GM12878 (cell line): Measurements from ENCODE around the gene C2CD5. TPM values are rescaled to one million over a fixed set of nuclear protein-coding genes. Genes with fewer than 3 reads are reported as not detected.

Experiments used
- ATAC-seq: fragments of 200-7000 bp; cut with Tn5 transposase; 3 replicates; pipeline ENCODE4 v1.9.1; 2020; ENCODE audit warnings: mild to moderate bottlenecking, moderate library complexity
- BruUV-seq: library from RNA; stranded (reverse); fragments of 400-500 nt; replicated peaks from 2 replicates; lab custom pipeline; 2021; lab: Mats Ljungman, UMichigan
- CTCF ChIA-PET: fragments of 300-600 bp; sonication (Branson Sonifier 250); formaldehyde crosslinking; extraction: SDS; loops from one replicate; lab custom pipeline; 2021; ENCODE audit warnings: inconsistent platforms; lab: Yijun Ruan, JAX
- POLR2A ChIA-PET: fragments of 350-600 bp; formaldehyde crosslinking; extraction: SDS; loops from one replicate; lab custom pipeline; 2021; ENCODE audit warnings: inconsistent platforms; lab: Charles Lee
- RAD21 ChIA-PET: fragments of 300-600 bp; sonication (Branson Sonifier 250); formaldehyde crosslinking; loops from one replicate; lab custom pipeline; 2023; ENCODE audit warnings: antibody characterized with exemption; ENCODE audit not compliant: unreplicated experiment; lab: Charles Lee
- SMC1A ChIA-PET: fragments of 300-600 bp; sonication (Branson Sonifier 250); formaldehyde crosslinking; loops from one replicate; lab custom pipeline; 2023; ENCODE audit not compliant: unreplicated experiment, uncharacterized antibody; lab: Charles Lee
- DNase-seq: peaks from one replicate; pipeline ENCODE4 v3.0.0-alpha.2; 2011; ENCODE audit warnings: low read depth, low spot score
- FAIRE-seq: peaks from 3 replicates; lab custom pipeline; 2011; peaks lifted over from hg19 to GRCh38; lab: Jason Lieb, UNC
- H2AFZ ChIP-seq: 2 replicates; pipeline ENCODE4 v1.6.0; 2011; ENCODE audit warnings: low read depth, low read length, control low read depth; ENCODE audit not compliant: control insufficient read depth
- H3K27ac ChIP-seq: 2 replicates; pipeline ENCODE4 v1.5.1; 2011; ENCODE audit warnings: control low read depth; ENCODE audit not compliant: control insufficient read depth, insufficient read depth
- H3K27me3 ChIP-seq, 2 experiments: replicated peaks in 1 of 2; 2 replicates each; pipeline versions ENCODE4 v1.6.0 to v1.6.1; 2011; ENCODE audit warnings: low read length in 1 of 2; ENCODE audit not compliant: control insufficient read depth in 2 of 2, insufficient read depth in 2 of 2
- H3K36me3 ChIP-seq, 2 experiments: 2 replicates each; pipeline ENCODE4 v1.5.1; 2011; ENCODE audit warnings: low read length in 1 of 2; ENCODE audit not compliant: control insufficient read depth in 2 of 2, insufficient read depth in 2 of 2
- H3K4me1 ChIP-seq: 2 replicates; pipeline ENCODE4 v1.6.1; 2011; ENCODE audit warnings: mild to moderate bottlenecking, low read length, moderate library complexity, mixed read lengths; ENCODE audit not compliant: control insufficient read depth, insufficient read depth
- H3K4me2 ChIP-seq: 2 replicates; pipeline ENCODE4 v1.6.0; 2011; ENCODE audit warnings: control low read depth; ENCODE audit not compliant: control insufficient read depth, insufficient read depth
- H3K4me3 ChIP-seq: fragments of 200-600 bp; sonication (generic); 2 replicates; pipeline ENCODE4 v1.5.1; 2016
- H3K79me2 ChIP-seq: 2 replicates; pipeline ENCODE4 v1.6.0; 2011; ENCODE audit warnings: low read length; ENCODE audit not compliant: control insufficient read depth, insufficient read depth
- H3K9ac ChIP-seq: 2 replicates; pipeline ENCODE4 v1.8.0; 2011; ENCODE audit warnings: low read length, control low read depth, mixed read lengths; ENCODE audit not compliant: control insufficient read depth, insufficient read depth
- H3K9me3 ChIP-seq: replicated peaks from 3 replicates; pipeline ENCODE4 v1.5.1; 2011; ENCODE audit warnings: mild to moderate bottlenecking, low read length; ENCODE audit not compliant: control insufficient read depth, insufficient read depth
- H4K20me1 ChIP-seq: 2 replicates; pipeline ENCODE4 v1.6.0; 2011; ENCODE audit not compliant: control insufficient read depth, insufficient read depth
- BHLHE40 ChIP-seq, 2 experiments: fragments of 450-650 bp in 1 of 2; IDR thresholded peaks; 2 replicates each; pipeline ENCODE4 v1.6.1; 2011 to 2017; ENCODE audit warnings: low read depth in 2 of 2, borderline replicate concordance in 1 of 2, improper control_type of control experiment in 1 of 2, low read length in 1 of 2, mild to moderate bottlenecking in 1 of 2
- CBX3 ChIP-seq: fragments of 200-600 bp; sonication (generic); IDR thresholded peaks from 2 replicates; pipeline ENCODE4 v1.6.1; 2016; ENCODE audit warnings: low read depth, borderline replicate concordance
- CTCF ChIP-seq, 3 experiments: IDR thresholded peaks in 2 of 3; conservative IDR thresholded peaks in 1 of 3; 2 replicates each; pipeline ENCODE4 v1.5.1; 2011; ENCODE audit warnings: low read depth in 3 of 3, low read length in 3 of 3, mild to moderate bottlenecking in 3 of 3, control low read depth in 2 of 3, moderate library complexity in 2 of 3, inconsistent platforms in 1 of 3, mixed read lengths in 1 of 3; ENCODE audit not compliant: control insufficient read depth in 2 of 3, insufficient read depth in 1 of 3; ENCODE audit errors: extremely low read depth in 1 of 3
- IKZF1 ChIP-seq: fragments of 450-650 bp; conservative IDR thresholded peaks from 2 replicates; pipeline ENCODE4 v1.6.1; 2017; ENCODE audit warnings: antibody characterized with exemption, mild to moderate bottlenecking
- IRF4 ChIP-seq: IDR thresholded peaks from 2 replicates; pipeline ENCODE4 v1.6.1; 2011; ENCODE audit warnings: low read depth, low read length
- PAX8 ChIP-seq: fragments of 450-650 bp; IDR thresholded peaks from 2 replicates; pipeline ENCODE4 v1.6.1; 2017; ENCODE audit warnings: mild to moderate bottlenecking, moderate library complexity
- PML ChIP-seq: IDR thresholded peaks from 2 replicates; pipeline ENCODE4 v1.6.1; 2012; ENCODE audit warnings: low read length, inconsistent platforms
- POLR2AphosphoS2 ChIP-seq: IDR thresholded peaks from 2 replicates; pipeline ENCODE4 v1.6.1; 2011; ENCODE audit warnings: low read depth, mild to moderate bottlenecking, low read length, improper control_type of control experiment, moderate library complexity
- POU2F2 ChIP-seq: IDR thresholded peaks from 3 replicates; pipeline ENCODE4 v1.6.1; 2011; ENCODE audit warnings: low read depth, mild to moderate bottlenecking, low read length, borderline replicate concordance
- RAD21 ChIP-seq: IDR thresholded peaks from 2 replicates; pipeline ENCODE4 v1.6.1; 2011; ENCODE audit warnings: mild to moderate bottlenecking, low read depth, low read length, moderate library complexity; ENCODE audit not compliant: insufficient read depth
- RB1 ChIP-seq: fragments of 450-650 bp; formaldehyde crosslinking; IDR thresholded peaks from 2 replicates; pipeline ENCODE4 v1.6.1; 2017; ENCODE audit warnings: mild to moderate bottlenecking, borderline replicate concordance
- RUNX3 ChIP-seq: IDR thresholded peaks from 2 replicates; pipeline ENCODE4 v1.6.1; 2012; ENCODE audit warnings: low read length, inconsistent platforms
- SMARCA5 ChIP-seq: fragments of 450-650 bp; IDR thresholded peaks from 2 replicates; pipeline ENCODE4 v1.6.1; 2017; ENCODE audit warnings: mild to moderate bottlenecking
- SMC3 ChIP-seq: IDR thresholded peaks from 2 replicates; pipeline ENCODE4 v1.6.1; 2011; ENCODE audit warnings: low read length, improper control_type of control experiment, borderline replicate concordance
- SPI1 ChIP-seq: IDR thresholded peaks from 2 replicates; pipeline ENCODE4 v1.6.1; 2011; ENCODE audit warnings: low read depth, mild to moderate bottlenecking, low read length, moderate library complexity, borderline replicate concordance; ENCODE audit not compliant: insufficient read depth
- YY1 ChIP-seq: IDR thresholded peaks from 2 replicates; pipeline ENCODE4 v1.6.1; 2011; ENCODE audit warnings: low read depth, mild to moderate bottlenecking, low read length
- WGBS: methylation state at CpG from one replicate; pipeline ENCODE4 v1.1.6; 2016; ENCODE audit warnings: low lambda C conversion rate; ENCODE audit not compliant: insufficient replicate concordance, insufficient coverage; ENCODE audit errors: missing lambda C conversion rate; 5-methylcytosine and 5-hydroxymethylcytosine counted together
- in situ Hi-C: fragments of 300-500 bp; cut with MboI; formaldehyde crosslinking; loops from 9 replicates; pipeline ENCODE4 v1.14.3; 2018; ENCODE audit warnings: mixed read lengths
- intact Hi-C: fragments of 100-400 bp; cut with micrococcal nuclease; formaldehyde crosslinking; loops from one replicate; pipeline ENCODE4 v1.14.2; 2022; ENCODE audit not compliant: unreplicated experiment
- polyA plus RNA-seq, 11 experiments: library from polyadenylated mRNA; depleted of rRNA in 4 of 11; unstranded in 6 of 11; stranded (reverse) in 5 of 11; fragments of >200 nt; fragmentation: Nextera tagmentation in 4 of 11; fragmentation: Illumina TruSeq in 1 of 11; extraction: Ambion mirVana in 4 of 11; extraction: Trizol in 1 of 11; gene quantifications; 1 replicate in 1 of 11; 2 replicates in 10 of 11; pipeline versions ENCODE4 v1.2.1 to v1.2.3, GENCODE V29; 2011 to 2016; ENCODE audit warnings: inconsistent platforms in 2 of 11, missing spikeins in 2 of 11, low read depth in 1 of 11
- total RNA-seq, 4 experiments: library from RNA; depleted of rRNA in 3 of 4; stranded (reverse); fragments of >200 nt in 3 of 4; fragmentation: Illumina TruSeq in 1 of 4; extraction: Trizol in 1 of 4; gene quantifications; 2 replicates each; pipeline versions ENCODE4 v1.2.1 to v1.2.3, GENCODE V29; 2013 to 2021

C2CD5 gene
- total and polyA plus RNA-seq, 10 of the 15 experiments (the other 5 are each of a cell fraction or from before 2014, with no cell fraction given) = 7.7 to 55.0 (median 27.0) TPM

GRCh38 chr12:22443379-22444316 lies 100.7 kb downstream of the C2CD5 start:
- Histone ChIP-seq H3K9ac (no peak overlapping the region), H3K4me2 (no peak overlapping the region), H3K79me2 (no peaks in the 10 kb centered on the region), H4K20me1 (no peaks in the 10 kb centered on the region), H3K4me1 (no peaks in the 10 kb centered on the region), H3K9me3 (no peaks in the 10 kb centered on the region), H3K27me3 (no peaks in the 10 kb centered on the region), H3K4me3 (no peak overlapping the region), H3K27ac (no peak overlapping the region), H2AFZ (peak overlapping the region; percentile 54; the same call in 1 of the 2 replicates), H3K36me3 (no peaks in the 10 kb centered on the region)
- POLR2A ChIA-PET = no interaction called here
- RAD21 ChIA-PET = interaction anchor here (0.5 to 1.6 kb wide), 15 partner anchors 9 to 746 kb away, joined by 3 to 12 read pairs (median 3); no protein-coding TSS in a partner anchor
- 34% methylated on average over 17 of the region's 17 CpGs for WGBS
- SMC1A ChIA-PET = interaction anchor here (1.0 to 1.8 kb wide), 8 partner anchors 9 to 747 kb away, joined by 3 to 9 read pairs (median 4); no protein-coding TSS in a partner anchor
- DNase-seq = peak; percentile 15
- TF ChIP-seq POU2F2 (0 out of 3 replicates have a peak, but pooled peaks have one; percentile 41), CTCF (IDR thresholded peaks at IDR 0.05 in 2 of 3, conservative IDR thresholded peaks at IDR 0.05 in 1 of 3; ENCODE audit: control insufficient read depth in 2 of 3, extremely low read depth in 1 of 3, insufficient read depth in 1 of 3, low read depth in 3 of 3, low read length in 3 of 3) (peak; percentile 75 to 94 (median 80)), SPI1 (peak; percentile 75), RAD21 (peak; percentile 98), PAX8 (no peak), SMARCA5 (0 out of 2 replicates have a peak, but pooled peaks have one; percentile 18), IRF4 (peak; percentile 61; the same call in 1 of the 2 replicates), RUNX3 (0 out of 2 replicates have a peak, but pooled peaks have one; percentile 13), IKZF1 (0 out of 2 replicates have a peak, but pooled peaks have one; percentile 18), POLR2AphosphoS2 (no peak), YY1 (peak; percentile 62; the same call in 1 of the 2 replicates), PML (no peak), RB1 (peak; percentile 47; the same call in 1 of the 2 replicates), SMC3 (peak; percentile 93), BHLHE40 (IDR thresholded peaks at IDR 0.05; ENCODE audit: borderline replicate concordance in 1 of 2, low read depth in 2 of 2, low read length in 1 of 2) (0 out of 4 replicates have a peak, but pooled peaks of 1 of the 2 experiments have one; percentile 16), CBX3 (no peak)
- BruUV-seq = no TSS peak
- in situ Hi-C loops = loop anchor here (10.0 kb wide), 2 partner anchors 339 to 749 kb away; no protein-coding TSS in a partner anchor
- CTCF ChIA-PET = interaction anchor here (0.6 to 2.6 kb wide), 28 partner anchors 12 to 747 kb away, joined by 3 to 27 read pairs (median 4); no protein-coding TSS in a partner anchor
- intact Hi-C loops = loop anchor here (1.0 to 10.0 kb wide), 4 partner anchors 108 to 360 kb away; no protein-coding TSS in a partner anchor
- peak; percentile 83 for FAIRE-seq
- ATAC-seq = peak; percentile 100
